CD14-positive monocyte (primary cell): Measurements from ENCODE around the gene MACROD2. TPM values are rescaled to one million over a fixed set of nuclear protein-coding genes. Genes with fewer than 3 reads are reported as not detected.

Source experiments
- DNase-seq, 3 donors: peaks; one replicate each; pipeline ENCODE4 v3.0.0-alpha.2; 2011 to 2022
- H2AFZ ChIP-seq: 2 replicates; pipeline ENCODE4 v1.6.0; 2012; ENCODE audit warnings: mild to moderate bottlenecking, low read depth, low read length, inconsistent platforms; ENCODE audit not compliant: insufficient read depth, poor library complexity, severe bottlenecking
- H3K27ac ChIP-seq, 2 donors: 1 replicate in 1 of 2; 2 replicates in 1 of 2; pipeline ENCODE4 v1.5.1; 2012 to 2013; ENCODE audit warnings: low read length in 2 of 2, control low read depth in 1 of 2, inconsistent platforms in 1 of 2, low read depth in 1 of 2, mild to moderate bottlenecking in 1 of 2
- H3K27me3 ChIP-seq, 2 donors: one replicate each; pipeline versions ENCODE4 v1.6.0 to v1.6.1; 2011 to 2013; ENCODE audit warnings: low read length in 2 of 2; ENCODE audit not compliant: control insufficient read depth in 2 of 2, insufficient read depth in 2 of 2
- H3K36me3 ChIP-seq, 2 donors: replicated peaks in 1 of 2; 1 replicate in 1 of 2; 2 replicates in 1 of 2; pipeline versions ENCODE4 v1.5.1 to v1.6.1; 2012 to 2013; ENCODE audit warnings: low read length in 2 of 2, control low read depth in 1 of 2, inconsistent platforms in 1 of 2, mild to moderate bottlenecking in 1 of 2; ENCODE audit not compliant: insufficient read depth in 2 of 2, control insufficient read depth in 1 of 2
- H3K4me1 ChIP-seq, 2 donors: 1 replicate in 1 of 2; 2 replicates in 1 of 2; pipeline versions ENCODE4 v1.5.1 to v1.6.1; 2012 to 2013; ENCODE audit warnings: low read length in 2 of 2, control low read depth in 1 of 2, inconsistent platforms in 1 of 2, mild to moderate bottlenecking in 1 of 2, moderate library complexity in 1 of 2; ENCODE audit not compliant: insufficient read depth in 2 of 2, control insufficient read depth in 1 of 2
- H3K4me2 ChIP-seq: replicated peaks from 2 replicates; pipeline ENCODE3; 2012; ENCODE audit warnings: low read length, moderate library complexity, mild to moderate bottlenecking; ENCODE audit not compliant: poor library complexity, severe bottlenecking; ENCODE audit errors: extremely low read depth
- H3K4me3 ChIP-seq, 3 experiments: fragments of 200-600 bp in 1 of 3; sonication (generic) in 1 of 3; replicated peaks in 1 of 3; 1 replicate in 2 of 3; 2 replicates in 1 of 3; pipeline ENCODE4 v1.5.1; 2011 to 2013; ENCODE audit warnings: low read length in 3 of 3, mild to moderate bottlenecking in 3 of 3, control low read depth in 2 of 3, low read depth in 2 of 3, inconsistent platforms in 1 of 3, moderate library complexity in 1 of 3
- H3K79me2 ChIP-seq: 2 replicates; pipeline ENCODE4 v1.6.0; 2012; ENCODE audit warnings: mild to moderate bottlenecking, control low read depth, inconsistent platforms, low read length, moderate library complexity; ENCODE audit not compliant: insufficient read depth
- H3K9ac ChIP-seq: 2 replicates; pipeline ENCODE4 v1.6.0; 2017; ENCODE audit warnings: low read length, mild to moderate bottlenecking; ENCODE audit not compliant: insufficient read depth, poor library complexity, severe bottlenecking
- H3K9me3 ChIP-seq, 2 donors: replicated peaks in 1 of 2; 1 replicate in 1 of 2; 2 replicates in 1 of 2; pipeline versions ENCODE4 v1.5.1 to v1.6.1; 2012 to 2013; ENCODE audit warnings: low read length in 2 of 2, control low read depth in 1 of 2; ENCODE audit not compliant: control insufficient read depth in 1 of 2, insufficient read depth in 1 of 2
- H4K20me1 ChIP-seq: 2 replicates; pipeline ENCODE4 v1.6.0; 2012; ENCODE audit warnings: mild to moderate bottlenecking, low read length, control low read depth, moderate library complexity; ENCODE audit not compliant: insufficient read depth
- H3K27ac Mint-ChIP-seq, 7 donors: one replicate each; pipeline ENCODE4 v1.8.0; 2020; ENCODE audit warnings: mild to moderate bottlenecking in 7 of 7, mixed read lengths in 7 of 7, moderate library complexity in 6 of 7, inconsistent platforms in 2 of 7
- H3K27me3 Mint-ChIP-seq, 3 donors: one replicate each; pipeline ENCODE4 v1.8.0; 2021 to 2022; ENCODE audit warnings: low read depth in 3 of 3, mild to moderate bottlenecking in 3 of 3, mixed read lengths in 3 of 3, moderate library complexity in 3 of 3, inconsistent platforms in 1 of 3
- H3K36me3 Mint-ChIP-seq, 2 donors: one replicate each; pipeline ENCODE4 v1.8.0; 2020; ENCODE audit warnings: mixed read lengths in 2 of 2, inconsistent platforms in 1 of 2, mild to moderate bottlenecking in 1 of 2
- H3K4me1 Mint-ChIP-seq: one replicate; pipeline ENCODE4 v1.8.0; 2020; ENCODE audit warnings: mild to moderate bottlenecking, mixed read lengths
- H3K4me3 Mint-ChIP-seq, 2 donors: one replicate each; pipeline ENCODE4 v1.8.0; 2020; ENCODE audit warnings: mild to moderate bottlenecking in 2 of 2, mixed read lengths in 2 of 2, moderate library complexity in 1 of 2
- H3K9me3 Mint-ChIP-seq, 7 donors: one replicate each; pipeline ENCODE4 v1.8.0; 2020 to 2022; ENCODE audit warnings: mixed read lengths in 7 of 7, mild to moderate bottlenecking in 6 of 7, moderate library complexity in 6 of 7, inconsistent platforms in 2 of 7
- intact Hi-C, 2 donors: fragments of 100-400 bp; cut with micrococcal nuclease; formaldehyde crosslinking; loops; one replicate each; pipeline versions ENCODE4 v1.15.0 to v1.15.1; 2023
- polyA plus RNA-seq, 3 donors: library from polyadenylated mRNA; depleted of rRNA in 1 of 3; unstranded in 2 of 3; stranded (reverse) in 1 of 3; fragments of 300-500 nt in 2 of 3; fragments of >200 nt in 1 of 3; fragmentation: Illumina TruSeq in 2 of 3; gene quantifications; 1 replicate in 2 of 3; 2 replicates in 1 of 3; pipeline ENCODE4 v1.2.3, GENCODE V29; 2012 to 2021
- TF ChIP-seq, protein P1 (sequence below): fragments of 200-600 bp; IDR thresholded peaks from one replicate; pipeline ENCODE4 v1.8.0; 2022; ENCODE audit warnings: antibody characterized with exemption, mild to moderate bottlenecking

MACROD2 gene
- polyA plus RNA-seq, 3 donors: 0.23 TPM; not detected in 2

- no peak overlapping the region for H3K4me2 ChIP-seq
- H3K36me3 ChIP-seq: no peaks in the 10 kb centered on the region
- H3K9ac ChIP-seq: no peak overlapping the region
- Mint-ChIP-seq H3K4me3 (no peak overlapping the region), H3K27ac (no peak overlapping the region), H3K36me3 (no peaks in the 10 kb centered on the region), H3K9me3 (peaks cover 0 to 3% (median 0%) of the 10 kb centered on the region in 7 donors), H3K27me3 (no peaks in the 10 kb centered on the region), H3K4me1 (no peaks in the 10 kb centered on the region)
- no peaks in the 10 kb centered on the region for H3K9me3 ChIP-seq
- H3K27ac ChIP-seq: no peak overlapping the region
- H4K20me1 ChIP-seq: no peaks in the 10 kb centered on the region
- TF ChIP-seq, protein P1, sequence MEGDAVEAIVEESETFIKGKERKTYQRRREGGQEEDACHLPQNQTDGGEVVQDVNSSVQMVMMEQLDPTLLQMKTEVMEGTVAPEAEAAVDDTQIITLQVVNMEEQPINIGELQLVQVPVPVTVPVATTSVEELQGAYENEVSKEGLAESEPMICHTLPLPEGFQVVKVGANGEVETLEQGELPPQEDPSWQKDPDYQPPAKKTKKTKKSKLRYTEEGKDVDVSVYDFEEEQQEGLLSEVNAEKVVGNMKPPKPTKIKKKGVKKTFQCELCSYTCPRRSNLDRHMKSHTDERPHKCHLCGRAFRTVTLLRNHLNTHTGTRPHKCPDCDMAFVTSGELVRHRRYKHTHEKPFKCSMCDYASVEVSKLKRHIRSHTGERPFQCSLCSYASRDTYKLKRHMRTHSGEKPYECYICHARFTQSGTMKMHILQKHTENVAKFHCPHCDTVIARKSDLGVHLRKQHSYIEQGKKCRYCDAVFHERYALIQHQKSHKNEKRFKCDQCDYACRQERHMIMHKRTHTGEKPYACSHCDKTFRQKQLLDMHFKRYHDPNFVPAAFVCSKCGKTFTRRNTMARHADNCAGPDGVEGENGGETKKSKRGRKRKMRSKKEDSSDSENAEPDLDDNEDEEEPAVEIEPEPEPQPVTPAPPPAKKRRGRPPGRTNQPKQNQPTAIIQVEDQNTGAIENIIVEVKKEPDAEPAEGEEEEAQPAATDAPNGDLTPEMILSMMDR: no peak
- intact Hi-C loops: no loop called here
- H3K4me1 ChIP-seq: no peaks in the 10 kb centered on the region
- H2AFZ ChIP-seq: no peak overlapping the region
- no peaks in the 10 kb centered on the region for H3K79me2 ChIP-seq
- H3K27me3 ChIP-seq: no peaks in the 10 kb centered on the region
- DNase-seq: no peak
- no peak overlapping the region for H3K4me3 ChIP-seq
These were observed 745.1 kb downstream of the MACROD2 start for GRCh38 chr20:14740380-14740779.

DNA sequence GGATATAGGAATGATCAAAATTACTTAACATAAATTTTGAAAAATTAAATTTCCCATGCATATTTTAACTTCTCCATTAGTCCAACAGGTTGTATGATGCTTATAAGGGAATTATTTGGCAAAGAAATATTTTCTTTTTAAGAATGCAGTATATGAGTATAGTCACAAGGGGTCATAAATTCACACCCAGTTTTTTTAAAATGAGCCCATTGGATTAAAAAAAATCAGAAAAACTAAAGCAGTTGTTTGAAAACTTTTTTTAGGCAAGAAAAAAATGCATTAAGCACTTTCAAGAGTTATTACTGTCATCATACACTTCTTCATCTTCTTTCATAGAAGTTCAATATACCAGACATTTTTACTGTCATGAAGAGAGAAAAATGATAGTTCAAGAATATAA lies 746.3 kb downstream of the MACROD2 start:
- Mint-ChIP-seq H3K27ac (no peak overlapping the region), H3K4me3 (no peak overlapping the region), H3K9me3 (peaks cover 0 to 3% (median 0%) of the 10 kb centered on the region in 7 donors), H3K36me3 (no peaks in the 10 kb centered on the region), H3K4me1 (no peaks in the 10 kb centered on the region), H3K27me3 (no peaks in the 10 kb centered on the region)
- Histone ChIP-seq H2AFZ (no peak overlapping the region), H3K27me3 (no peaks in the 10 kb centered on the region), H3K4me1 (no peaks in the 10 kb centered on the region), H3K9ac (no peak overlapping the region), H3K9me3 (no peaks in the 10 kb centered on the region), H3K36me3 (no peaks in the 10 kb centered on the region), H3K79me2 (no peaks in the 10 kb centered on the region), H3K27ac (no peak overlapping the region), H3K4me2 (no peak overlapping the region), H4K20me1 (no peaks in the 10 kb centered on the region), H3K4me3 (no peak overlapping the region)
- DNase-seq: no peak
- TF ChIP-seq, protein P1: no peak
- intact Hi-C loops: no loop called here
